CD4-positive, alpha-beta T cell treated with Interferon alpha-2 for 1 hour (primary cell): ENCODE results near the gene LDLRAD3.

ENCODE experiments used
- DNase-seq, 2 donors: peaks; one replicate each; pipeline ENCODE4 v3.0.0-alpha.2; 2020 to 2022

Gene LDLRAD3

DNA sequence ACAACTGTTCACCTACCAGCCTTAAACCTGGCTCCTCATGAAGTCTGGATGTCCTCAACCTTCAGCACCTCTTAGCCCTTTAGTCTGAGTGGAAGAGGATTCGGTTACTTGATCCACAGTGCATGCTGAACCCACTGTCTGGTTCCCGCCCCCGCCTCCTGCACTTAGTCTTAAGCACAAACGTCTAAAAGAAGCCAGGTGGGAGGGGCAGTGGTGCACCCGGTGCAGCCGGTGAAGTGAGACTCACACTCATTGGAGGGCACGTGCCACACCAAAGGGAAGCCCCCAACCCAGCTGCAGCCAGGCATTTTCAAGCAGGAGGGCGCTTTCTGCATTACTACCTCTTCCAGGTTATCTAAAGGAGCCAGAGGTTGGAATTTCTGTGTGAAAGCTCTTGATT, 198.6 kb downstream of the LDLRAD3 start:
- no peak for DNase-seq

DNA sequence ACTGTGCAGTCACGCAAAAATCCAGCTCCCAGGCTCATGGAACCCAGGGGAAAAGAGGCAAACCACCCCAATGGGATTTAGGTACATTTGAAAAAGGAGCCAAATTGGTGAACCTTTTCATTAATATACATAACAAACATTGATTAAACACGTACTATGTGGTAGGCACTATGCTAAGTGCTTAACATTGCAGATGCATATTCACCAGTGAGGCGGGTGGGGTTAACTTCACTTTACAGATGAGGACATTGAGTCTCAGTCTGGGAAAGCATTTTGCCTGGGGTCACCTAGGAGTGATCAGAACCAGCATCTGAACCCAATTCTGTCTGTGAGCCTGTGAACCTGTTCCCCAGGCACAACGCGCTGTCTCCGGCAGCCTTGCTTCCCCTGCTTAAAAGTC, 199.0 kb downstream of the LDLRAD3 start:
- DNase-seq = no peak

DNA sequence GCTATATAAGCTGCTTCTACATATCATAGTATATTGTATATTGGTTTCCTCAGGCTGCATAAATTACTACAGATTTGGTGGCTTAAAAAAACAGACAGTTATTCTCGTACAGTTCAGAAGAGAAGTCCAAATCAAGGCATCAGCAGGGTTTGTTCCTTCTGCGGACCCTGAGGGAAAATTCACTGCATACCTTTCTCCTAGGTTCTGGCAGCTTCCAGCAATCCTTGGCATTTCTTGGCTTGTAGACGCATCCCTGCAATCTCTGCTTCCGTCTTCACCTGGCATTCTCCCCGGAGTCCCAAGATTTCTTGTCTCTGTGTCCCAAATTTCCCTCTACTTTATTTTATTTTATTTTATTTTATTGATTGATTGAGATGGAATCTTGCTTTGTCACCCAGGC, 202.6 kb downstream of the LDLRAD3 start:
- DNase-seq = no peak

DNA sequence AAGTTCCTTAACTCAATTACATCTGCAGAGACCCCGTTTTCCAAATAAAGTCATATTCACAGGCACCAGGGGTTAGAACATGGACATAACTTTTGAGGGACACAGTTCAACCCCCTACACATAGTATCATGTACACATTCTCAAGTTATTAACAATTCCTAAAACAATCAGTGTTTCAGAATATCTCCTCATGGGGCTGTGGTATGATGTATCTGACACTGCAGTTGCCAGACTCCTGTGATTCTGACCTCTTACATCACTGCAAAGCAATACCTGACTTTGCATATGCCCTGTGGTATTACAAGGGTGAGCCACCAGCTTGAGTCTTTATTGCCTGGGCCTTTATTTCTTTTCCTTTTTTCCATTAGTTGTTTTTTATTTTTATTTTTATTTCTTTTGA, 203.6 kb downstream of the LDLRAD3 start:
- no peak for DNase-seq

DNA sequence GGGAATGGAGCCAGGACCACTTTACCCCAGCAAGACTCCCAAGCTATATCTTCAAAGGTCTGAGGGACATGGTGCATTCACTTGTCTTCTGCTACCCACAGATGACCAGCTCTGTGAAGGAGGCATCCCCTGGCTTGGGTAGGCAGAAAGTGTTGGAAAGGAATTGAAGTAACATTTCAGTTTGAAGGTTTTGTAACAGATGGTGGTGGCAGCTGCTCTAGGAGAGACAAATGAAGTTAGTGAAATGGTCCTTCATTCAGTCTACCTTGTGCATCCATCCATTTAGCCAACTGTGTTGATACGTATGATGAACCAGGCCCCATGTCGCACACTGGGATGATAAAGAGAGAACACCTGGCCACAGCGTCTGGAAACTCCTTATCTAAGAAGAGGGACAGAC, 204.8 kb downstream of the LDLRAD3 start:
- no peak for DNase-seq

DNA sequence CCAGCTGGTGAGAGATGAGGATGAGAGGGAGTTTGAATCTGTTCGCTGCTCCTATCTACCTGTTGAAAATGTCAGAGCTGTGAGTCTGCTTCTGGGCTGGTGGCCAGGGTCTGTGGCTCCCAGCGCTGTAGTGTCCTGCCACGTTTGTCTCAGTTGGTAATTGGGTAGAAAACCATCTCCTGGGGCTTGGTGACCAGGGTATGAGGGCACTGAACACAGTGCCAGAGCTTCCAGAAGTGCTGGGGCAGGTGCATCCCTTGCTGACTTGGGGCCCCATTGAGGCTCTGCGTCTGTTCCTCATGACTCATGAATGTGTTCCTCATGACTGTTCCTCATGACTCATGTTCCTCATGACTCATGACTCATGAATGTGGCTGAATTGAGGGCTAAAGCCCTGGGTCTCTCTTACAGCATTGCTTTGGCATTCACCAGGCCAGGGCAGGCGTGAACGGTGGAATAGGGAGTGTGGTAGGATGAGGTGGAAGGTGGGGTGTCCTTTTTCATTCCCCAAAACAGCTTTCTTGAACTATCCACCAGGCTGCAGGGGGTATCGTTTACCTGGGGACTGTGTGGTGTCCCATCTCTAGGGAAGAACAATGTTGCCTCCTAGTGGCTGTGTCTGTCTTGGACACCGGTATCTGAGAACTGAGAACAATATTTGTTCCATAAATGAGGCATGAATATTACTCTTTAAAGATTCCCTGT, 205.8 kb downstream of the LDLRAD3 start:
- peak in 1 of 2 donors; percentile 57 for DNase-seq

DNA sequence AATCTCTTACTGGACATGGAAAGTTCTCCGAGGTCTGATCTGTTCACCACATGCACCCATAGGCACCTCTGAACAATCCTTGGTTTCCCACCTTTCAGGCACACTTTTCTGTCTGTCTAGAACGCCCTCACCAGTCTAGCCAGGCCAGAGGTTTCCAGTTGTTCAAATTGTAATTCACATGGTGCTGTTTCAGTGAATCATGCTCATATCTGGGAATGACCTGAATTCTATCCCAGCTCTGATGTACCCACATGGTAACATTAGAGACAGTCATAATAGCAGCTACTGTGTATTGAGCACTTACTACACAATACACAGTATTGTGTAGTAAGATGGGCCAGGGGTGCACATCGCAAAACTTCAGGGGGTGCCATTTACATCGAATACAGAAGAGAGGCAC, 207.1 kb downstream of the LDLRAD3 start:
- no peak for DNase-seq

DNA sequence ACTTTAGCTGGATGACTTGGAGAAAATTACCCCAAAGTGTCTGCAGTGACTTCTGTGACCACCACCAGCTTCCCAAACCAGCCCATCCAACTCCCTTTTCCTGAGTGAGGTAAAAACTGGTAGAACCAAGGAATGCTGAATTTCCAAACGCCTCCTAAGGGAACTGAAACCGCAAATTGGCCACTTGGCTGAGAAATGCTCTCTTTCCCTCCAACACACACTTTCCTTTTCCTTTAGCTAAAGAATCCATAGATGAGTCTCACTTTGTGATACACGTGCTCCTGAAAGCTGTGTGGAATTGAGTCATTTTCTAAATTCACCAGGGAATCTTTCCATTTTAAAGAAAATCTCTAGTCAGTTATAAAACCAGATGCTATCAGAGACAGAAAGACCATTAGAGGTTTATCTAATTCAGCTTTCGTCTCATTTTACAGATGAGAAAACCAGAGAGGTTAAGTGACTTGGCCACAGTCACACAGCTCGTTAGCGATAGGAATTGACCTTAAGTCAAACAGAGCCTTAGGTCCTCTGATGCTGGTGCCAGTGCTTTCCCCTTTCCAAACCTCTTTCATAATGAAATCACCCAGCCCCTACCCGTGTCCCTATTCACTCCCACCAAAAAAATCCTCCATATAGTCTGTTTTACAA, 208.2 kb downstream of the LDLRAD3 start:
- DNase-seq = no peak

DNA sequence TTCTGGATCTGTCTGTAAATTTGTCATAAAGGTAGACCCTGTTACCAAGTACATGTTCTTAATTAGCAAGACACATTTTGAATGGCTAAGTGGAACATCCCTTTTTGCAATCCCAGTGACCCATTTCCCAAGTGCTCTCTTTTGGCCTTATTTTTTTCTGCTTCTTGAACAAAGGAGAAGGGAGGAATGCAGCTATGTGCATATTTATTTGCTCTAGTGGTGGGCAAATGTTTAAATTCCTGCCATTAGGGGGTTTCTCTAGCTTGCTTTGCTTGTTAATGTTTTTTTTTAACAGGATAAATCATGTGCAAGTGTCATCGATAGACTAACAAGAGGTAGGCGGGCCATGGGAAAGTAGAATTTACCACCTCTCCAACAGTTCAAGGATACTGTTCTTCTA, 209.7 kb downstream of the LDLRAD3 start:
- DNase-seq = no peak

DNA sequence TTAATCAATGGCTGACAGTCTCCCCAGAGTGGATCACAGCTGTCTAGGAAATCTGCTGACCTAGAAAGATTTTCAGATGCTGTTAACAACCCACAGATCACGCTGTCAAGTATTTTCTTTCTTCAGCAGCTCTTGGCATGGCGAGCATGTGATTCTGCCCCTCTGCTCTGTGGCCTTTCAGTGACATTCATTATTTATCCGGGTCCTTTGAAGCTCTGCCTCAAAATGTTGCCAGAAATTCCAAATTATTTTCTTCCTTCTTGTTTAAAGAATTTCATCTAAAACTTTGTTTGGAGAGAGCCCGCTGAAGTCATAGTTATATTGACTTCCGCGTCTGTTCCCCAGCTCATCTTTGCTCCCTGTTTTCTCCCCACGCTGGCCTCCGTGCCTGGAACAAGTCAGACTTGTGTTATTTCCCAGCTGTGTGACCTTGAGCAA, 211.3 kb downstream of the LDLRAD3 start:
- DNase-seq = no peak

DNA sequence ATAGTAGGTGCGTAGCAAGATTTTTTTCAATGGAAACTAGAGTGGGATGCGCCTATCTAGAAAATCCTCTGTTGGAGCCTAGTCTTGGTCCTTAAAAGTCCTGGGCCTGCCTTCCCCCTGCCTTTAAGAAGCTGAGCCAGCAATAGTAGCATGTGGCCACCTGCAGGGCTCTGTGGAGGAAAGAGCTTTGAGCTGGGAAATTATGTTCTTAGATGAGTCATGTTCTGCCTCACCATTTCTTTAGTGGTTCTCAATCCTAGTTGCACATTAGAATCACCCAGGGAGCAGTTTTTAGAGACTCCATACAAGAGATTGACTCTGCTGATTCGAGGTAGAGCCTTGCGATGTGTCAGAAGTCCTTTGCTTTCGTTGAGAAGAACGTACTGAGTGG, 211.9 kb downstream of the LDLRAD3 start:
- no peak for DNase-seq

DNA sequence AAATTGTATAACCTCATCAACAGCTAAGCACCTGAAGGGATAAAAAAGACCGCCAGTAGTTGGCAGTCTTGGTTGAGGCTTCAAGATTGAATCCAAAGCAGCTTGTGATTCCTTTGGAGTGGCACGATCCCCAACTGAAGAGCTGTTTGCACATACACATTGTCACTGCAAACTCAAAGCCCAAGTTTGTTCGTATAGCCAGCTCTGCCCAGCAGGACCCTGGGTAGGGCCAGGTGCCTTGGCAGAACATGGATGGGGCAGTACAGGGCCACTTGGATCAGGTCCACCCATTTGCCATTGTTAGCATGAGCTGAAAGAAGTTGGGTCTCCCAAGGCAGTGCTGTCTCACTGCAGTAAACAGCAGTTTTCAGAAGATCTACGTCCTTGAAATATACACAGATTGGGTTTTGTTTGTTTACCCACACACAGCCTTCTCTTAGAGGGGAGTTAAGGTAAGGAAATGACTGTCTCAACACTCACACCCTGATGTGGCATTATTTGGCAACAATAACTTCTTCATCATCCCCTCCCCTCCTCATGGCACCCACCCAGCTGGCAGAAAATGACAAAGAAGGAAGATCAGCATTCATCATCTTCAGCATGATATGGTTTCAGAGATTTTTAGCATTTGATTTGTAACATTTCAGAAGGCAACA, 212.4 kb downstream of the LDLRAD3 start:
- DNase-seq = no peak

DNA sequence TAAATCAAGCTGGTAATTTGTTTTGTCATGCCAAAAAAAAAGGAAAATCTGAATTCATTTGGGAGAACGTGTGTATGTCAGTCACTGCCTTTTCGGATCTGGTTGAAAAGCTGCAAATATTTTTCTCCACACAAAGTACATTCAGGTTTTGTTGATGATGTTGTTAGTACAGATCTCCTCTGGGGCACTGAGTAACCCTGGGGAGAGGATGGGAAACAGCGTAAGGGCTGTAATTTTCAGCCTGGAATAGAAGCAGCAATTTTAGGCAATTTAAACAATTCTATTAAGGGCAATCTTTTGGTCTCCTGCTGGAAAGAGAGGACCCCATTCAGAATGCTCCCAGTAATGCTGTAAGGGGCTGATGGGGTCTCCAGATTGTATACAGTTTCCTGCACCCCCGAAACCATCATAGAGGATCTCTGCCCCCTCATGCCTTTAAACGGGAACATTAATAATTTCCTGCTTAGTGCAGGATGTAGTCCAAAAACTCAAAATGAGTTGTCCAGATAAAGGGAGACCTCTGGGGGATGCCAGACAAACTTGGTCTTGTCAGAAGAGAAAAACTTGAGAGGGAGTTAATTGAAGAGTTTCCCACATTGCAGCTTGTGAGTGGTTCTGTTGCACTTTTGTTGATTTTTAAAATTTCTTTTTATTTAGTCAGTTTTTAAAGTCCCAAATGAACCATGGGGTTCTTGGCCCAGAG, 213.1 kb downstream of the LDLRAD3 start:
- no peak for DNase-seq

DNA sequence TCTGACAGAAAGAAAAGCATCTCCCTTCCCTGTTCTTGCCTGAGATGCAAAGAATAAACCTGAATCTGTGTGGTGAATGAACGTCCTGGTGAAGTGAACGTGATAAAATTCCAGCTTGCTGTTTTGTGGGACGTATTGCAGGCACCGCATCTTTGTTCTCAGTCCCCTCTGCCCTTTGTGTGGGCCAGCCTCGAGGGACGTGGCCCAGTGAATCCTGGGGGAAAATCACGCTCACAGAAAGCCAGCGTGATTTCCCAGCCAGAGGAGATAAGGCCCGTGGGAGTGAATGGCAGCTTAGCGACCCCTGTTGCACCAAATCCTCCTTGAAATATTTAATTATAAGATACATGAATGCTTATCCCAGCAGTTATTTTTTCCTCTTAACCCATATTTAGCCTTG, 216.2 kb downstream of the LDLRAD3 start:
- DNase-seq = no peak

DNA sequence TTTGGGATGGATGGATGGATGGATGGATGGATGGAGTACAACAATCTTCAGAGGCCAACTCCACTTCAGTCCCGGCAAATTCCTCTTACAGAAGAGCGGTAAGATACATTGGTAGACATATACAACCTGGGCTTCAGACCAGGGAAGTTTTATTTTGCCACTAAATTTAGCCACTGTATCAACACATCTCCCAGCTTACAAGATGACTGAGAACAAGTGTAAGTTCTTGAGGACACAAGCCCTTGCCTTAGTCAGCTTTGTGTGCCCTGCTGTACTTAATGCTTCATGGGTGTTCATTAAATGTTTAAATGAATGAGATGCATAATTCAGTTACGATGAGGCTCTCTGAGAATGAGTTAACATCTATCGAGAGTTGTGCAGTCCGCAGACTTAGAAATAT, 217.7 kb downstream of the LDLRAD3 start:
- no peak for DNase-seq

DNA sequence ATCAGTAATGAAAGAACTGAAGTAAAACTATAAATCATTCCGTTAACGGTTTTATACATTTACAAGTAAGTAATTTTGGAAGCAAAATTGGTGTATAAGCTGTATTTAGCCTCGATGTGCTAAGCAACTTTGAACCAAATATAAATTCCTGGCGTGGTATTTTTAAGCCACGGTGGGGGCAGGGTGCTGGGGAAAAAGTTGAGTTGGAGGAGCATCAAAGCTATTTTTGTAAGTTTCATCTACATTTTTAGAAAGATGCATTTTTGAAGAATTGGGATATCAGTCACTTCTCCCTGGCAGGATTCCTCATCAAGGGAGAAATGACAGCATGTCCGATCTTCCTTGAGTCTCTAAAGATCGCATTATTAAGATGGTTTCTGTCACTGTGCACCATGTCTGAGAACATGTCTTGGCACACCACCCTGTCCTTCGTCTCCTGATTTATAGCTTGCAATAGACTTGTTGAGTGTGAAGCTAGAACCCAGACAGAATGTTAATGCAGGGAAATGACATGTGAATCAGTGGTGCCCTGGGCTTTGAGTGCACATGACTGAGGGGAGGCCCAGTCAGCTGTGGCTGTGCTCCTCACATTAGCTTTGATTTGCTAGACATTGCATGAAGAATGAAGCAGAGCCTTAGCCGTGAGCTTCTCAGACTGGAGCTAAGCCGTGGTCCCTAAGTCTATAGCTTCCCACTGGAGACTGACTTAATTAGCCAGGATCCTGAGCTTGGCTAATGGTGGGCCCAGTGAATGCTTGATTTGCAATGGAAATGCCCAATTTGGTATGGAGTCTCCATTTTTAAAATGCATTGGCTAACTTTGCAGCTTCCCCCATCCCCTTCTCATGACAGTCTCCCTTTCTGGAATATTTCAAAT, 218.4 kb downstream of the LDLRAD3 start:
- no peak for DNase-seq

DNA sequence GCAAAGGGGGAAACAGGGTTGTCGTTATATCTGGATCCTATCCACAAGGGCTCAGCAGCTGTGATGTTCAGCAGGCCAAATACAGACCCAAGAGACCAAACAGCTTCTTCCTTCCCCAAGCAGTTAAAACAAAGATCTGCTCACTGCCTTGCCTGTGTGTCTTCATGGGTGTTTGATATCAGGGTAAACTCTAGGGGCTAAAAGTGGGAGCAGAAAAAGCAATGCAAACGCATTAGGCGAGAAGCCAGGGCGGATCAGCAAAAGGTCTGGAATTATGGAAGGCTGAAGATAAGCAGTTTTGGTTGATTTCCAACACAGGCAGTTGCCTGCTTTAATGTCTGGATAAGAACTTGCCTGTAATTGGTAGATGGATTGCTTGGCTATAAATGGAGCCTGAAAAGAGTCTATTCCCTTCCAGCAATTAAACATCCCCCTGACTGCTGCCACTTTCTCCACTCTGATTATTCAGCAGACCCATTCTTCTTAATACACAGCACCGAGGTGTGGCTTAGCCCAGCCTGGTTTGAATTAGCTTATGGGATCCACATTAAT, 219.1 kb downstream of the LDLRAD3 start:
- DNase-seq = no peak

DNA sequence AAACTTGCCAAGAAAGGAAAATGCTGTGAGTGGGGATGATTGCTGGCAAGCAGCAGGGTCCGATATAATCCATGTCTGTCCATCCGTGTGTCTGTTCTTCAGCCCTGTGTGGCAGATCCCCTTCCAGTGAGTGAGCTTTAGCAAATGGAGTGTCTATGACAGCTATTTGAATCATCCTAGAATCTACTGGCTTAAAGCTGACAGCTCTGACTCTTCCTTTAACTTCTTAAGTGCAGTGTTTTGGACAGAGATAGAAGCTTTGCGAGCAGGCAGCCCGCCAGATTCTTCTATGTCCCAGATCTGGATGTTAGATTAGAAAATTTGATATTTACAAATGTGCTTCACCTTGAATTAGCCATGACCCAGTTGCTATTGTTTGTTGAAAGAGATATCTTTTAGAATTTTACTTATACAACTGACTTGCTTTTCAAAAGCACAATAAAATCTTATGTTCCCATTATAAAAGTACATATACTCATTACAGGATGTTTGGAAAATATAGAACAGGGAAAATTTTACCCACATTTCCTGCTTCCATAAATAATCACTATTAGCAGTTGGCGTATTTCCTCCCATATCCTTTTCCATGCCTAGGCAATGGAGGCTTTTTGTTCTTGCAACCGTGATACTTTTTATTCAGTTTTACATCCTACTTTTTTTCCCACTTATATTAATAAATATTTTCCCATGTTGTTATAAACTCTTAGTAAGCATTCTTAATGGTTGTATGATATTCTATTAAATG, 220.8 kb downstream of the LDLRAD3 start:
- DNase-seq = no peak

DNA sequence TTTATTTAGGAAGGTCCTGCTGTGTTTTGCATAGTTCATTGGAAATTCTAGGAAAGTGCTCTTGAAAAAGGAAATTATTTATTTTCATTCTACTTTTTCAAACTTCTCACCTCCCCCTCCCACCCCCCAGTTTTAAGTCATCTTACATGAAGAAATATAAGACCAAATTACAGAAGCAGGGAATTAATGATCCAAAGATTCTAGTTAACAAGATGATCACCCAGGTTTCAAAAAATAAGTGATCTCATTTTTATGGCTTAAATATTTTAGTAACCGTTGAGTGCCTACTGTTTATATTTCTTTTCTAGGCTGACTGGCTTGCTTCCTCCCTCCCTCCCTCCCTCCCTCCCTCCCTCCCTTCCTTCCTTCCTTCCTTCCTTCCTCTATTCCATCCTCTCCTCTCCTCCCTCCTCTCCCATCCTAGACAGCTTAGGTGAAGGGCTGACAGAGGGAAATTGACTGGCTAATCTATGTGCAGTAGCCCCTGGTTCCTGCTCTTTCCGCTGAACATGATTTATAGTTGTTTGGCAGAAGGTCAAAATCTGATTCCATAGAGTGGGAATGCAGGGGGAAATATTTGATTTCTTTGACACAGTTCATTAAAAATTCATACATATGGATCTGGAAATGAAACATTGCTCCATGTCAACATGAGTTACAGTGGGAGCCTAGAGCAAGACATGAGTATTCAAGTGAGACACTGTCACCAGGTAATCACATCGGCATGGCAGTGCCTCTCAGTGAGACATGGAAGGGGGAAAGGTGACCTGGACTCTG, 221.9 kb downstream of the LDLRAD3 start:
- no peak for DNase-seq

DNA sequence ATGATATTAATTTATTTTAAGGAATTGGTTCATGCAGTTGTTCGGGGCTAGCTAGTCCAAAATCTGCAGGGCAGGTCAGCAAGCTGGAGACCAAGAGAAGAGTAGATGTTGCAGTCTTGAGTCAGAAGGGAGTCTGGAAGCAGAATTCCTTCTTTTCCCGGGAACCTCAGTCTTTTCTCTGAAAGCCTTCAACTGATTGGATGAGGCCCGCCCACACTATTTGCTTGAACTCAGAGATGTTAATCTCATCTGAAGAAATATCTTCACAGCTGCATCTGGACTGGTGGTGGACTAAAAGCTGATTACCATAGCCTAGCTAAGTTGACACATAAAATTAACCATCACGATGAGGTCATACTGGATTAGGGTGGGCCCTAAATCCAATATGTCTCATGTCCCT, 223.2 kb downstream of the LDLRAD3 start:
- DNase-seq = no peak

DNA sequence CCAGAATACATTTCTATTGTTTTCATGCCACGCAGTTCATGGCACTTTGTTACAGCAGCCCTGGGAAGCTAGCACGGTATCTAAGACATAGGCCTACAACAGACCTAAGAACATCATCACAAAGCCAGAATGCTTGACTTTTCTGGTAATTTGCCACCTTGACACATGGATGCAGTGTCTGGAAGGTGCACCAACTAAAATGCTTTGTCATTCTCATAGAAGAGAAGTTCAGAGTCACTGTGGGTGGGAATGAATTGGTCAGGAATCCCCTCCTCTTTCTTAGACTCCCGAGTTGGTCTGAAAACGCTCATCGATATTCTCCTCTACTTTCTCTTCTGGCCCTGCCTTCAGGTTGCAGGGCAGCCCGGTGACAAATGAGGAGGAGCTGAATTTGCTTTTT, 223.9 kb downstream of the LDLRAD3 start:
- DNase-seq = no peak
